Right kidney (tissue), 1 donor: ENCODE data around the gene CARMIL1.

Source experiments
- DNase-seq: peaks from one replicate; pipeline ENCODE4 v3.0.0-alpha.2; 2016

Gene CARMIL1

DNA sequence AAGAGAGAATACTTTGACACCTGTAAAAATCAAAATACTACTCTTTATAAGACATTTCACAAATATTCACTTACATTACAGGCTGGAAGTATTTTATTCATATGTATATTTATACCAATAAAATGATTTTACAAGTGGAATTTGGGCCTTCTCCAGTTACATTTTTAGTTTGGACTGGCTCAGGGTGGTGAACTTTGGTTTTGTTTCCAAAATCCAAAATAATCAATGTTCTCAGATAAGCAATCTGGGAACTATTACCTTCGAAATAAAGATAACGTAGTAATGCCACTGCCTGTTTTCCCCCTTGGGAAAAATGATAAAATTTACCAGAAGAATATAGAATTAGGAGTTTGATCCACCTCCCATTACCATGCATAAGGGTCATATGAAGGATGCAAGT lies 341.2 kb downstream of the CARMIL1 start:
- no peak for DNase-seq

DNA sequence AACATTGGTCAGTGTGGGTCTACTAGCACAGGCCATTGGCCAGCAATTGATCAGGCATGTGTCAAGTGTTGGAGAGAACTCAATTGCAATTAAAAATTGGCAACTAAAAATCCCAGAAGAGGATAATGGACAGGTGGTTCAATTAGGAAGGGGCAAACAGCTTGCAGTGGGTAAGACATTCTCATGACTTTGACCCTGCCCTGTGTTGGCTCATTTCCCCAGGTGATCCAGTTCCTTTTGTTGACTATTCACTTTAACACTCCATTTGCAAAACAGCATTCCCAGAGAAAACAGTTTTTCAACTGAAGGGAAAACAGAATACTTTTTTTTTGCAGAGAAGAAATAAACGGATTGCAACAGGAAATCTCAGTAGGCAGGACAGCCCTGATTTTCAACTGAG lies 343.9 kb downstream of the CARMIL1 start:
- no peak for DNase-seq

DNA sequence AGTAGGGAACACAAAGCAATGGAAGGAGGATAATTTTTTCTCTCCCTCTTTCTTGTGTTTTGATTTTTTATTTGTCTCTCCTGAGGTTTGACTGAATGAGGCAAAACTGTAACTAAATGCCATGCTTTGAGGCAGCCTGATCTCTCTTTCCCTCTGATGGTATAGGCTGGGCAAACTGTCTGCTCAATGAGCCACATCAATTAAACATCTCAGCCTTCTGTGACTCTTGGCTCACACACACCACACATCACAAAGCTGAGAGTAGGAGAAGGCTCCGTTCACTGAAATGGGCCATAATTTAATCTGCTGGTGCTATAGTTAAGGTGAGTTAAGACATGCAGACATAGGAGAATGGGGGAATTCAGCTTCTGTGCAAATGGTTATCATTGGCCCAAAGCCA lies 344.7 kb downstream of the CARMIL1 start:
- no peak for DNase-seq

DNA sequence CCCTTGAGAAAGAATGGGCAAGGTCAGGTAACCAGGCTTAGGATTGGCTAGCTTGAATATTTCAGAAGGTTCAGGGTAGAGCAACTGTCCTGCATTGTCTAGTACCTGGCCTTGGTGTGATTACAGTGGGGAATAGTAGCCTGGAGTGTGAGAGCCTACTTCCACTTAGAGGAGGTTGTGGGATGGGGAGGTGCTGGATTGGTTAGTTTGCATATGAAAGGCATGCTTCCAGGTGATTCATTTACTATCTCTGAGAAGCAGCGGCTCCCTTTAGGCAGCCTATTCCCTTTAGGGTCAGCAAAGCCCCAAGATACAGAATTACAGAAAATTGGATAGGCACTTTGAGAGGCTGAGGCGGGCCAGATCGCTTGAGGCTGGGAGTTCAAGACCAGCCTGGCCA lies 347.8 kb downstream of the CARMIL1 start:
- DNase-seq = no peak

DNA sequence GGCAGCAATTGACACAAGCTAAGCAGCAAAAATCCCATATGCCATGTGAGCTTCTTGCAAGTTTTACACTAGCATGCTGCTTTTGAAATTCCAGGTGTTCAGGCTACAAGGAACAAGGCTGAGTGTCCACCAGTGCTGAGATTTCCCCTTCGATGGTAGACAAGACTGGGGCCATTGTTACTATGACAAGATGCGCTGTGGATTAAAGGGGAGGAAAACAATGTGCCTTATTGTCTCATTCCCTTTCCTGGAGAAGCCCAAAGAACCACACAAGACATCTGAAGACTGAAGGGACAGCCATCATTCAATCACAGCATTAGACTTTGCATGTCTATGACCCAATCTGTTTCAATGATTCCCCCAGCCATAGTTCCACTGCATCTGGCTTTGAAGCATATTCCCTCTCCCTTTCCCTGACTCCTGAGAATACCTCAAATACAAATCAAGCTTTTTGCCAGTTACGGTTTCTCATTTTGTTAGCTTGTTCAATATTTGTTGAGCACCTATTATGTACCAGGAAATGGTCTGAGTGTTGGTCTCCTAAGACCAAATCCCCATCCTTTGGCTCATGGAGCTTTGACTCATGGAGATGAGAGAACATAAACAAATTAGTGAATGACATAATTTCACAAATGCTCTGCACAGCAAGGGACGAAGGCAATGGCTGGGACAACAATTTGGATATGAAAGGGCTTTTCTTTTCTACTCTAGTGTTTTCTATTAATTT lies 349.5 kb downstream of the CARMIL1 start:
- DNase-seq = no peak

DNA sequence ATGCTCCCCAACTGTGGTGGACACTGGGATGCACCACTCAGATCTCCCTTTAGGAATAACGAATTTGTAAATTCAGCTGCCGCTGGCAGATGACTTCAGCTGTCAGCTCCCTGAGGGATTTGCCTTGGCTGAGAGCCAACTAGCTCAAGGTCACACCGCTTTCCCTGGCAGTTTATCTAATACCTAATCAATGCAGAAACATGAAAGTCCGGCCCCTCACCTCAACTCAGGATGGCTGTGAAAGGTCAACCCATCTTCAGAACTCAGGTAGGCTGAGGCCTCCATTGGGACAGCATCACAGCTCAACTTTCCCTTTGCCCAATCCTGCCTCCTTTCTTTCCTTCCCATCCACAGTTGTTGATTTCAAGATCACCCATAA lies 350.0 kb downstream of the CARMIL1 start:
- no peak for DNase-seq

DNA sequence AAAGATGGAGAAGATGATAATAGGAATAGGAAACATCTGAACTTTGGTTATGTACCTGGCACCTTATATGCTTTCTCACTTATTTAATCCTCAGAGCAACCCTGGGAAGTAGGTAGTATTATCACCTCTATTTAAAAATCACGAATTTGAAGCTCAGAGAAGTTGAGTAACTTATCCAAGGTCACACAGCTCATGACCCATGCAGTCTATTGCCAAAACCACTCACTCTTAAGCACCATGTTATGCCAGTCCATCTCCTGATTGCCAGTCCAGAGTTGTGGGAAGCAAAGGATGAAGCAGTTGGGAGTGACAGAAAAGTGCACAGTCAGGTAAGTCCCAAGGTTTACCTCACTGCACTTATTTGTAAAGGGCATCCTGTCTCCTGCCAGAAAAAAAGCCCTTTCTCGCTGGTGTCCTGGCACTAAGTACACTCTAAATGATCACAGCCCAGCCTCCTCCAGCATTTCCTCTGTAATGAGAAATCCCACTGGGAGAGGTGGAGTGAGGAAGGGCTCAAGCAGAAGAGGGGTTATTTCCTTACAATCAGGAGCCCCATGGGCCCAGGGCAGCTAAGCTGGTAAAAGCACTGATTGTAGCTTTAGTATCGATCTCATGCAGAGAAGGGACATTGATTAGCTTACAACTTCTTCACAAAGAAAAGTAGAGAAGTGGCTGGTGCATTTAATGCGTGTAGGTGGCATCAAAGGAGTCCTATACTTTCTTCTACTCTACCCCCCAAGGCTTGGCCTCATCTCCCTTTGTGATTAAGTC lies 351.5 kb downstream of the CARMIL1 start:
- no peak for DNase-seq

DNA sequence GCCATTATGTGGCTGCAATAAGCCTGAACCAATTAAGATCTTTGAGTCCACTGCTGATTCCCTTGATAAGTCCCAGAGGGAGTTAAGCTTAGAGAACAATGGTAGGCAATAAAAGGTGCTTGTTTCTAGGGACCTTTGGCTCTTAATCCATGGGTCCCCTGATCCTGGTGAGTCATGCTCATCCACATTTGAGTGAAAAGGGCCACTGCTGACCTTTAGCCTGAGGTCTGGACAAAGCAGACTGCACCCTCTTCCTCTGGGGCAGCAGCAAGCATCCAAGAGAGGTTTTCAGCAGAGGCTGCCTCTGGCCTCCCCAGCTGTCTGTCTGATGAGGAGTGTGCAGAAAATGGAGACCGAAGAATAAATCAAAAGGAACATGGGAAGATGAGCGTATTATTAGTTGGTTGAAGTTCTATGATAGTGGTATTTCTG lies 356.7 kb downstream of the CARMIL1 start:
- no peak for DNase-seq

DNA sequence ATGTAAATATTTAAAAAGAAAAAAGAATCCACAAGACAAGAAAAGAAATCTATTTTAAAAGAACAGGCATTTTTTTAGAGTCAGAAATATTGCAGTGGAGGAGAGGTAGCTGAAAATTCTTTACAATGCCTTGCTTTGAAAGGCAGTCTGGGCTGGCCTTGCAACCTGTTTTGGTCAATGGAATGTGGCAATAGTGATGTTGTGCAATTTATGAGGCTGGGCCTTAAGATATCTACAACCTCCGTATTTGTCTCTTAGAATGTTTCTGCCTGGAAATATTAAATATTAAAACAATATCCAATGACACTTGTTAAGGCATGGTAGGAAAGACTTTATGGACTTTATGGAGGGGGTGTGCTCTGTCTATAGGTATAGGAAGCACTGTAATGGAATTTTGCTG lies 358.0 kb downstream of the CARMIL1 start:
- no peak for DNase-seq

DNA sequence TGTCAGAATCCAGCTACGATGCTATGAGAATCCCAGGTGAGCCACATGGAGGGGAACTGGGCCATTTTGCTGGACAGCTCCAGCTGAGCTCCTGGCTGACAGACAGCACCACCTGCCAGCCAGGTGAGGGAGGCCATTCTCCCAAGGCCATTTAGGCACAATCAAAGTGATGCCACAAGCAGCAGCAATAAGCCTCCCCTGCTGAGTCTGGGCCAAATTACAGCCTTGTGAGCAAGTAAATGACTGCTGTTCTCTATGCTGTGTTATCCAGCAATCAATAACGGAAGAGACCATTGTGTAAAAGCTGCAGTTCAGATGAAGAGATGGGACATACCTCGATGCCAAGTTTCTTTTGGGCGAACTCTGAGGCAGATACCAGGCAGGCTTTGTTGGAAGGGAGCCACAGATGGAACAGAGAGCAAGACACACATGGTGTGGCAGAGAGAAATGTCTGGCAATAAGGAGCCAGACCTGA lies 358.8 kb downstream of the CARMIL1 start:
- DNase-seq = no peak

DNA sequence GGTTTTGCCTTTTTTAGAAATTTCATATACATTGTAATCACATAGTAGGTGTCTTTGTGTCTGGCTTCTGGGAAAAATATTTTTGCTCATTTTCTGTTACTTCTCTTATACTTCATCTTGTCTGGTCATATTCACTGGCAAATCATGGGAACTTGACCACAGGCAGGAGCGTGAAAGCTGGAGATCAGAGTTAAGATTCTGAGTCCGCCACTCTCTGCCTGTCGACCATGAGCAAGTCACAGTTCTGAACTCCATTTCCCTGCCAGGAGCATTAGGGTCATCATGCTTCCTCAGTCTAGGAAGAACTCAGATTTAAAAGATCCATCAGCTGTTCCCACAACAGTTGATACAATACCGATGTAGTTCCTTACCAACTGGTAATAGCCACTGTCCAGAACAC lies 360.5 kb downstream of the CARMIL1 start:
- no peak for DNase-seq

DNA sequence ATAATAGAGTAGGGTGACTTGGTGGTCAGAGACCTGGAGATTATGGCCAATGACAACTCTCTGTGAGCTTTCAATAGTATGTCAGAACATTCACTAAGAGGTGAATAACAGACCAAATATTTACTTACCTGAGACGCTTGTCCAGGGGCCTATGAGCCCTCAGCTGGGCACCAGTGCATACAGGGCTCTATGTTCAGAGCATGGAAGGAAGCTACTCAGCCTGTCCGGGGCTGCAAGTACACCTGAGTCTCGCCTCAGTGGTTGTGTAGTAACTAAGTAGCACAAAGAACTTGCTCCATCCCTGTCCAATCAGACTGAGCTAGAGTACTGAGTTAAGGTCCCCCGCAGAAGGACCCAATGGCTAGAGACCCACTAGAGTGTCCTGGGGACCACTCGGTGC lies 361.3 kb downstream of the CARMIL1 start:
- no peak for DNase-seq

DNA sequence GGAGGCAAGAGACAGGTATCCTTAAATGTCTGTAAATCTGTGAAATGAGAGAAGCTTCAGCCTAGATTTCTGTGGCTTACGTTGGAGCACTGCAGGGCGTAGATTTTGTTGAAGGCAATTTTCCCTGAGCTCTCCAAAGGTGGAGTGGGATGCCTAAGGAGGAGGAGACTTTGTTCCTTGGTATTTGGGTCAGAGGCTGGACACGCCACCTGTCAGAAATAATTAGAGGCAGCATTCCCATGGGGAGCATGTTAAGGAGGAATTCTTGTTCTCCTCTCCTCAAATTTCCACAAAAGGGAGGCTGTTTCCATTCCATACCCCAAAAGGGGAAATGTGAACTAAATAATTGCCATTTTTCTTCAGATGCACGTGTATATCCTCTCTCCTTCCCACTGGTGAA lies 361.7 kb downstream of the CARMIL1 start:
- DNase-seq = no peak

DNA sequence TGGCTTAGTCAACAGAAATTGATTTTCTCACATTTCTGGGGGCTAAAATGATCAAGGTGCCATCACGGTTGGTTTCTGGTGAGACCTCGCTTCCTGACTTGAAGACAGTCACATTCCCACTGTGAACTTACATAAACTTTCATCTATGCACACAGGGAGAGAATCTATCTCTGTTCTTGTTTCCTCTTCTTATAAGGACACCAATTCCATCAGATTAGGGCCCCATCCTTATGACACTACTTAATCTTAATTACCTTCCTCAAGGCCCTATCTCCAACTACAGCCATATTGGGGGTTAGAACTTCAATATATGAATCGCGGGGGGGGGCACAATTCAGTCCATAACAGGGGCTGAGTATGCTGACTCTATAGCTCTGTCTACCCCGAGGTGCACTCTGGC lies 362.2 kb downstream of the CARMIL1 start:
- no peak for DNase-seq

DNA sequence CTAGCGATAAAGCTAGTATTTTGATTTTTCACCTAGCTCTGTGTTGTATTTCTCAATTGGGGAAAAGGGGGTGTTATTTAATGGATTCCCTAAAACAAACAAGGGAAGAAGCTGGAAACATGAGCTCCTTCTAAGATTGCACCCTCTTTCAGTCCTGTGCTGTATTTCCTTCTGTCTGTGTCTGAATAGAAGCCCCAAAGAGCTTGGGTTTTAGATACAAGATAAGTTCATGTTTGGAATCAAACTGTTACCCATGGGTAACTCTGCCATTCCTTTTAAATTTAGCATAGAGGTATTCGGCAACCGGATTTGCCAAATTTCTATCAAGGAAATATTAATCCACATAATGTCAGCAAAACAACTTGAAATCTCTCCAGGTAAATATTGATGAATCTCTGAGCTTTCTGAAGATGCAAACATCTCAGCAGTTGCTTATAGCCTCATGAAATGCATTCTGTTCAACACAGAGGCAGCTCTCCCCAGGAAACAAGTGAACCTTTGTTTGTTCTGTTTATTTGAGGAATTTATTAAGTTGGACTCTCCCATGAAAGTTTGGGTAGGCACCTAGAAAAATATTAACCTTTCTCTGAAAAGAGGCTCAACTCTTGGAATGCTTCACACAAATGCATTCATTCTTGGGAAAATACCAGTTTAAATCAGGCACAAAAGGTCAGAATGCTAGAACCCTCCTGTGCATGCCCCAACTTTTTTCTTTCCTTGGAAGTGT lies 362.9 kb downstream of the CARMIL1 start:
- no peak for DNase-seq

DNA sequence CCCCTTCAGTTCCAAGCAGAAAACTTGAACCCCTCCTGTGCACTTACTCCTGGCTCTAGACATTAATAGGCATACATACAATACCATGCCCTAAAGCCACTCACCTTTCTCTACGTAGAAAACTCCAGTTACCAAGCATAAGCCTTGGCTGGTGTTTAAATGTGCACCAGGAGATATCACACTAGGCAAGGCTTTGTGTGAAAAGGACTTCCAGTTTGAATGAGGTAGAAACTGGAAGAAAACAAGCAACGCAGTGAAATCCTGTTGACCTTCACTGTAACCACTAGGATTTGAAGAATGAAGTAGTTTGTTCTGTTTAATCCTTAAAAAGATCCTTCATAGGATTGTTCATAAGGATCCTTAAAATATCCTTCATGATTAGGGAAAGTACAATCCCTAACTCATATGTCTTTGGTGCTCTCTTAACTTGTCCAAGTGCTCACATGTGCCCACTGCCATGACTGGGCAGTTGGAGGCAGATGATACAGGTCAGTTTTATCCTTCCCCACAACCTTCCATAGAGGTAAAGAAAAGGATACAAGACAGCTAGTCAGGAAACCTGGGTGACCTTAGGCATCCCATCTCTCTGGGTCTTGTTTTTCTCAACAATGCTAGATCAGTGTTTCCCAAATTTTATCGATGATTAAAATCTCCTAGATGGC lies 363.6 kb downstream of the CARMIL1 start:
- DNase-seq = no peak

DNA sequence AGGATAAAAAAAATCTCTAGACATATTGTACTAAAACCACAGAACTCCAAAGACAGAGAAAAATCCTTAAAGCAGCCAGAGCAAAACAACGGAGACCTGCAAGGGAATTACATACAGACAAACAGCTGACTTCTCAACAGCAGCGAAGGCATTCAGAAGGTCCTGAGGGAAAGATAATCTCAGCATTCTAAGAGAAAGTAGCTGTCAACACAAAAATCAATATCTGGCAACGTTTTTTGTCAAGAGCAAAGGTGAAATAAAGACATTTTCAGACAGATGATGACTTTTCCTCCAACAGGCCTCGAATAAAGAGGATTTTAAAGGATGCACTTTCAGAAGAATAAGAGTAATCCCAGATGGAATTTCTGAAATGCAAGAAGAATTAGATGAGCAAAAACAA lies 366.7 kb downstream of the CARMIL1 start:
- DNase-seq = no peak

DNA sequence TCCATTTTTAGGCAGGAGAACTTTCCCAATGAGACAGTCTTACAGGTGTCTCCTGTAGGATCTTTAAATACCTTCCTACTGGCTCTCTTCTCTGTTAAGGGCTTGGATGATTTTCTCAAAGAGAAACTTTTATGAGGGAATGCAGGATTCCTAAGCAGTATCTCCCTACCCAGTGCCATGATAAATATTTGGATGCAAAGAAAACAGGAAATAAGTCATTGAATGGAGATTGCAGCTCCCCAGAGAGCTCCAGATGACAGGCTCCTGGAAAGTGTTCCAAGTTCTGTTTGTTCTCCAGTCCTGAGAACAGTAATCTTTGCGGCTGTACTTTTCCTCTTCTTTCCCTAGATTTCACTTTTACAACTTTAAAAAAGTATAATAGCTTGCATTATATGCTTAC lies 370.4 kb downstream of the CARMIL1 start:
- no peak for DNase-seq

DNA sequence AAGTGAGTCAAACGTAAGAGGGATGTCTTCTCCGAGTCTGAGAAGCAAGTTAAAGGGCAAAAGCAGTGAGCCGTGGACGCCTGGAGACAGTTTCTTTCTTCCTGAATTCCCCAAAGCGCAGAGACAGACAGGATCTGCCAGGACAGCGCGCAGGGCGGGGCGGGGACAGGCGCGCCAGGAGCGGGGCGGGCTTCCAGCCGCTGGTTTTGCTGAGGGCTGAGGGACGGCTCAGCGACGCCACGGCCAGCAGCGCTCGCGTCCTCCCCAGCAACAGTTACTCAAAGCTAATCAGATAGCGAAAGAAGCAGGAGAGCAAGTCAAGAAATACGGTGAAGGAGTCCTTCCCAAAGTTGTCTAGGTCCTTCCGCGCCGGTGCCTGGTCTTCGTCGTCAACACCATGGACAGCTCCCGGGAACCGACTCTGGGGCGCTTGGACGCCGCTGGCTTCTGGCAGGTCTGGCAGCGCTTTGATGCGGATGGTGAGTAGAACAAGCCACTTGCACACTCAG lies 372.9 kb downstream of the CARMIL1 start, which contains the start of gene SCGN:
TSS of gene SCGN (plus strand) at position 209 of the 509 bp plus-strand sequence. CDS start at position 398, 189 bp downstream.
- peak; percentile 63 for DNase-seq

DNA sequence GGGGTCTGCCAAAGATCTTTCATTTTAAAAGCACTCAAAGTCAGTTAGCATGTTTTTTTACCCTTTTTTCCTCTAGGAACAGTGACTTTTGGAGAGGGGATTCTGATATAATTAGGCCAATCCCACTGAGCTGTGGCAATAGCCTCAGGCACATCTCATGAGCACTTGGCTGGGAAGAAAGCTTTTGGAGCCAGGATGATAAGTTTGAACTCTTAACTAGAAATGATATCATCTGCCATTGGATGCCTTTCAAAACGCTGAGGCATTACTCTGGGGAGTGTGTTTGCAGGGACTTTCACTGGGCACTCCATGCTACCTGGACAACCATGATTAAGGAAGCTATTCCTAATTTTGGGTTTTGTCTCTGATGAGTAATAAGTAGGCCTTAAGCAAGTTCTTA lies 376.5 kb downstream of the CARMIL1 start:
- DNase-seq = no peak

DNA sequence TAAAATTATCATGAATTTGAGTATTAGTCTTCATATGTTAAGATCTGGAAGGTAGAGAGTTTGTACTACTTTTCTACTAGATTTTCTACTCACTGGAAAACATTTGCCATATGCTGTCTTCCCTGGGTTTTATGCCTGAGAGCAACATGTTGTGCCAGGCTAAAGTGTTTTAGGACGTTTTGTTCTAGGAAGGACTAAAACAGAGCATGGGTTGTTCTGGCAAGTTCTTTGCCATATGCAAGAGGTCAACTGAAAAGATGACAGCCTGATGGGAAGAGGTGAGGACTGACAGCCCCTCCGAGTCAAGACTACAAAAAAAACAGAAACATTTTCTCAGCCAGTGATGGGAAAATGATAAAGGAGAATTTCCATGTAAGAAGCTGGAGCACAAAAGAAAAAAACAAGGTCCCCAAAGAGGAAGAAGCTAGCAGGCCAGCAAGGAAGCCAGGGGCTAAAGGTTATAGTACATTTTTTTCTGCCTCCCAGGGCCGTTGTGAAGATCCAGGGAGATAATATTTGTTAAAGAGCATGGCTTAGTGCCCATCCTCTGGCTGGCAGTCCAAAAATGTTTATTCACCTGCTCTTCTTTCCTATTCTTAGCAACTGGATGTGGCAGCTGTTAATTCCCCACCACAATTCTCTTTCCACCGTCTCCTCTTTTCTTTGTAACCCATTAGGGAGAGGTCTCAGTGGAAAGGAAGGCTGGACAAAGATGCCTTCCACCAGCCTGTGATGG lies 380.6 kb downstream of the CARMIL1 start:
- no peak for DNase-seq

DNA sequence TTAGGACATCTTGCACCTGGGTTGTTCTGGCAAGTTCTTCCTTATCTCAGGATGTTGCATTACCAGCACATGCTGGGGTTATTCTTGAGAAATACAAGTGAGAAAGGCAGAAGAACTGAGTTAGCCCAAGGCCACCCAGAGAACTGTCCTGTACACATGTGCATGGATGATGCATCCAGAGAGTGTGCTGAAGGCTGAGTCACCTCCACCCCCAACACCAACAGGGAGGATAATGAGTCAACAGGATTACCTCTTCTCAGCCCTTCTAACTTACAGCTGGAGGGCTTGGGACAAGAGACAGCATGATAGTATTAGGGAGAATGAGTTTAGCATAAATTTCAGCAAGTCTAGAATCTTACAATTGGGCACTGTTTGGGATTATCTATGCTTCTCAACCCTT lies 381.3 kb downstream of the CARMIL1 start:
- no peak for DNase-seq
